GM18873 (cell line): ENCODE data around the gene LRRK1.

Experiments
- ATAC-seq: cut with Tn5 transposase; IDR thresholded peaks from one replicate; pipeline ENCODE4 v1.9.1; 2021; ENCODE audit warnings: mild to moderate bottlenecking, moderate library complexity, moderate number of reproducible peaks; ENCODE audit not compliant: unreplicated experiment, low FRiP score

Gene LRRK1

DNA sequence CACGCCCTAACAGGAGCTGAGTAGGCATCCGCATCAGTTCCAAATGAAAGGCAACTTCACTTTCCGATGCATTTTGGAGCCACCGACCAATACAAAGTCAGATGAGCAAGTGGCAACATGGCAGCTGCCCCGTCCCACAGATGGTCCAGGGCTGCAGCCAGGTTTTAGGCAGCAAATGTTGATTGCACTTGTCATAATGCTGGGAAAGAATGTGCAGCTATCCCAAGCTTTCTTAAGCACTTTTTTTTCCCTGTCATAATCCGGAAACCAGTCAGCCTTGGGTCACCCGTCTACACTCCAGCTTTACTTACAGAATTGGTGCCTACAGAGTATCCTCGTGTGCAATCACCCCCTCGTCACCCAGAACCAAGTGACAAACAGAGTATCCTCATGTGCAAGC lies 185.0 kb downstream of the LRRK1 start:
- ATAC-seq: no peak

DNA sequence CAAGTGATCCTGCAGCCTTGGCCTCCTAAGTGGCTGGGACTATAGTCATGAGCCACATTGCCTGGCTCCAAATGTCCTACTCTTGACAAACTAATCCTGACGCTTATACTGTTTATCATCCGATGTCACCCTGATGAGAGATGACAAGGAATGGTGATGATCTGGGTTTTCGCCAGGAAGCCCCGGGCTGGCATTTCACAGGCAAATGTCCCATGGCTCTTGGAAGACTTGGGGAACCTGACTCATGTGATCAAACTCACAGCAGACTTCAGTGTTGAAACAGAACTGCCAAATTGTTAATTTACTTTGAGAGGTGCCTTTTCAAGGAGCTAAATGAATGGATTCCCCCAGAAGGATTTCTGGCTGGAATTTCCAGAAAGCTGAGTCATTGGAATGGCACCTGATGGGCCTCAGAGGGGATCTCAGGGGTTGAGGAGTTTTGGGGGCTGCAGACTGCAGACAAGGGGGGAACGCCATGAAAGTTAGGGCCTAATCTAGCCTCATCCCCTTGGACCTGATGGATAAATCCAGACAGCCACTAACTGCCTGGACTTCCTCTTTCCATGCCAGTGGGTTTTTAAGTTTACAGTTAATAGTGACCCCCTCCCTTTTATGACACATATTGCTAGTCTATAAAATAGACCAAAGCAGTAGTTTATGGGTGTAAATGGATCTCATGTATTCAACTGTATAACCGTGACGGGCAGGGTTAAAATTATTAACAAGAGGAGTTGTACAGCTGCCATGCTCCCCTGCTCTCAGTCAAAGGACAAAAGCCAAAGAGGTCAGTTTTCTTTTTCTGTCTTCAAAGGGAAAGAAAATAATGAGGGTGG lies 186.1 kb downstream of the LRRK1 start:
- ATAC-seq: no peak

DNA sequence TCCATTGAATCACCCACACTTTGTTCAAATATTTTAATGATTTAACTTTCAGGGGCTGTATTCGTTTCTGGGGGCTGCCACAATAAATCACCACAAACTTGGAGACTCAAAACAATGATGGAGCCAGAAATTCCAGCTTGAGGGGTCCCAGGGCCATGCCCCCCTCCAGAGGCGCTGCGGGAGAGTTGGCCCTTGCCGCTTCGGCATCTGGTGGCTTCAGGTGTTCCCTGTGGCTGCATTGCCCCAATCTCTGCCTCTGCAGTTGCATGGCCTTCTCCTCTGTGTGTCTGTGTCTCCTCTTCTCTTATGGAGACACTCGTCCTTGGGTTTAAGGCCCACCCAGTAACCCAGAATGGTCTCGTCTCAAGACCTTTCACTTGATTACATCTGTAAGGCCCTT lies 187.9 kb downstream of the LRRK1 start:
- no peak for ATAC-seq

- ATAC-seq: no peak
Observed at GRCh38 chr15:101107625-101108460, 188.7 kb downstream of the LRRK1 start.

DNA sequence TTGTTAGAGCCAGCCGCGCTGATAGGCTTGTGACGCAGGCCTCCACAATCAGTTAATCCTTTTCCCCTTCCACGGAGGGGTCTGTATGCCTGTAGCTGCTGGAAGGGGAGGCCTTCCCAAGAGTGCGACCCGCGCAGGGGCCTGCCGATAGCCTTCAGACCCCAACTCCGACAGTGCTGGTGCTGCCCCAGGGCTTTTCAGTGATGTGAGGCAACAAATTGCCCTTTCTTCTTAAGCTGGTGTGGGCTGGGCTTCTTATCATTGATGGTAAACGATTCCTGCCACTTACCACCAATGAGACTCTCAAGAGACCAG lies 189.3 kb downstream of the LRRK1 start:
- ATAC-seq: no peak

DNA sequence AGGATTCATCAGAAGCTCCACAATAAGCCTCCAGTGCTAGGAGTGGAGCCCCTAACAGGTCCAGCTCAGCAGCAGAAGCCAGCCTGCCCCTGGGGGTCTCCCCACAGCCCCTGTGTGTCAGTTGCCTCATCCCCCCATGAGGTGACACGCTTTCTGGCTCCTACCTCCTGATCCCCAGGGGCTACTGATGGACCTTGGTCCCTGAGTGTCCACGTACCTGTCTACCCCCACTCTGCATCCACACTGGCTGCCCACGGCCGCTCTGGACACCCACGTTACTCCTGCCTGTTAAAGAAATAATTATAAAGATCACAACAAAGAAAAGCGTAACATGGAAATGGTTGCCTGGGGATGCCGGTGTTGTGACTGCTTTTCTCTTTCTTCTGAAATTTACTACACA lies 189.6 kb downstream of the LRRK1 start:
- ATAC-seq: no peak

- no peak for ATAC-seq
Observed at GRCh38 chr15:101110681-101111569, 191.8 kb downstream of the LRRK1 start.

- no peak for ATAC-seq
Observed at GRCh38 chr15:101111570-101112262, 192.6 kb downstream of the LRRK1 start.

GRCh38 chr15:101112336-101113113 lies 193.4 kb downstream of the LRRK1 start:
- ATAC-seq: no peak

- no peak for ATAC-seq
Observed at GRCh38 chr15:101113114-101114005, 194.2 kb downstream of the LRRK1 start.

- ATAC-seq: no peak
Observed at GRCh38 chr15:101114166-101114565, 195.0 kb downstream of the LRRK1 start.

DNA sequence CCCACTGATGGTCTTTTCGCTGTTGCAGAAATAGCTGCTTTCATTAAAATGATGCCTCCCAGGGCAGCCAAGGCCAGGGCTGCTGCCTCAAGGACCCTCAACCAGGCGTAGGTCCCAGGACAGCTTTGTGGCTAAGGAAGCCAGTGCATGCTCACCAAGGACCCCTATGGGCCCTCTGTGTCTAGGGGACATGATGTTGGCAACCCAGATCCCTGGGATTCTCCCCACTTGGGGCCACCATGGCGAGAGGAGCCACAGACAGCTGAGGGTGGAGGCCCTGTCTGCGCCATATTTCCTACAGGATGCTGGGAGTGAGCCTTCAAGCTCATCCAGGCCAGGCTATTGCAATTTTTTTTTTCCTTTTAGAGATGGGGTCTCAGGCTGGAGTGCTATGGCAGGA lies 195.5 kb downstream of the LRRK1 start:
- no peak for ATAC-seq

DNA sequence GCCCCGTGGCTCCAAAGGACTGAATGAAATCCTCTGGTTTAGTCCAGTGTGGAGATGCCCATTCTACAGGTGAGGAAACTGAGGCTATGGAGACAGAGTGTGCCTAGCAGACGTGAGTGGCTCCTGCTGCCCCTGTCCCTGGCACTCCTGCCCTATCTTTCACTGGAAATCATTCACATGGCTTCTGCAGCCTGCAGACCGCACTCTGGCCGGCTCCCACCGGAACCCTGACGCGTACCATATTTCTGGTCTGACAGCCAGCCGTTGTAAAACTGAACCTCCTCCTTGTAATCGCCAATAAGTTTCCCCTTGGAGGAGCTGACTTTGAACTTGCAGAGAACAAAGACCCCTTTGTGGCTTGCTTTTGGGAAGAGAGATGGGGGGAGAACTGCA lies 196.2 kb downstream of the LRRK1 start:
- no peak for ATAC-seq

GRCh38 chr15:101115786-101116680 lies 196.9 kb downstream of the LRRK1 start:
- ATAC-seq: no peak

GRCh38 chr15:101116681-101116976 lies 197.5 kb downstream of the LRRK1 start:
- no peak for ATAC-seq

DNA sequence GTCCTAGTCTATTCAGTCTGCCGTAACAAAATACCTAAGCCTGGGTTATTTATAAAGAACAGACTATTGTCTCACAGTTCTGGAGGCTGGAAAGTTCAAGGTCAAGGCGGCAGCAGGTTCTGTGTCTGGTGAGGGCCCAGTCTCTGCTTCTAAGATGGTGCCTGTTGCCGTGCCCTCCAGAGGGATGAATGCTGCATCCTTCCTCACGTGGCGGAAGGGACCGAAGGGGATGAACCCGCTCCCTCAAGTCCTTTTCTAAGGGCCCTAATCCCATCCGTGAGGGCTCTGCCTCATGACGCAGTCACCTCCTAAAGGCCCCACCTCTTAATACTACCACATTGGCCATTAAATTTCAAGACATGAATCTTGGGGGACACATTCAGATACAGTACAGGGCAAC lies 199.0 kb downstream of the LRRK1 start:
- ATAC-seq: no peak

- ATAC-seq: no peak
Observed at GRCh38 chr15:101118615-101119014, 199.5 kb downstream of the LRRK1 start.

DNA sequence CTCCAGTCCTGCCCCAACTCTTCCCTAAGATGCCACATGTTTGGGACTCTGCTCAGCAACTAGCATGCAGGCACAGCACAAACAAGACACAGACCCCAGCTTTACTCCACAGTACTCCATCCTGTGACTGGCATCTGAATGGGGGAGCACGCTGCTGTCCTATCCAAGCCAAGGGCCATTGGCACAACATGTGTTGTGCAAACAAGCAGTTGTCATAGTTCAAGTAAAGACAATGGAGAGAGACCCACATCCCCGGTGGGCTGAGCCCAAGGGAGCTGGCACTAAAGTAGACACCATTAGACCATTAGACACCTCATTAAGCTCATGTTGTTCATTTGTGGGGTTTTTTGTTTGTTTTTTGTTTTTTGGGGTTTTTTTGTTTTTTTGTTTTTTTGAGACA lies 200.0 kb downstream of the LRRK1 start:
- no peak for ATAC-seq
